Left ventricle myocardium inferior (tissue), 1 donor: Measurements from ENCODE around the gene STARD10. TPM values are rescaled to one million over a fixed set of nuclear protein-coding genes. Genes with fewer than 3 reads are reported as not detected.

Source experiments
- DNase-seq: peaks from one replicate; pipeline ENCODE4 v3.0.0-alpha.2; 2020
- H3K27ac ChIP-seq: fragments of 200-600 bp; replicated peaks from 2 replicates; pipeline ENCODE4 v1.8.0; 2021
- H3K27me3 ChIP-seq: fragments of 200-600 bp; 2 replicates; pipeline ENCODE4 v1.8.0; 2021; ENCODE audit warnings: low read depth
- H3K36me3 ChIP-seq: fragments of 200-600 bp; 2 replicates; pipeline ENCODE4 v1.8.0; 2021
- H3K4me1 ChIP-seq: fragments of 200-600 bp; 2 replicates; pipeline ENCODE4 v1.8.0; 2021
- H3K4me3 ChIP-seq: fragments of 200-600 bp; 2 replicates; pipeline ENCODE4 v1.8.0; 2021; ENCODE audit warnings: mild to moderate bottlenecking, moderate library complexity
- H3K9me3 ChIP-seq: fragments of 200-600 bp; replicated peaks from 2 replicates; pipeline ENCODE4 v1.8.0; 2021
- CTCF ChIP-seq: fragments of 200-600 bp; IDR thresholded peaks from 2 replicates; pipeline ENCODE4 v1.8.0; 2021; ENCODE audit warnings: antibody characterized with exemption, mild to moderate bottlenecking, borderline replicate concordance
- intact Hi-C: fragments of 100-400 bp; cut with micrococcal nuclease; formaldehyde crosslinking; loops from one replicate; pipeline ENCODE4 v1.11.0; 2022
- total RNA-seq: library from RNA; stranded (reverse); fragmentation: NEBNext Ultra II Directional; extraction: Animal tissue kit (Norgen Biotek cat#: 25700); gene quantifications from one replicate; pipeline ENCODE4 v1.2.1, GENCODE V29; 2021
- donor health status: DM: no; HTN: yes; CAD: no; lungs with severe emphysema.

STARD10 gene
- total RNA-seq, 1 donor from 2014 or later, result 93.6 TPM

- Histone ChIP-seq H3K27me3 (no peaks in the 10 kb centered on the region), H3K27ac (peak overlapping the region; percentile 19), H3K4me1 (peaks cover 36% of the 10 kb centered on the region), H3K9me3 (no peaks in the 10 kb centered on the region), H3K4me3 (no peak overlapping the region), H3K36me3 (peaks cover 72% of the 10 kb centered on the region)
- no peak for DNase-seq
- intact Hi-C loops, result no loop called here
- TF ChIP-seq CTCF, result no peak
Measured at GRCh38 chr11:72710278-72710677, 83.6 kb downstream of the STARD10 start.

GRCh38 chr11:72709478-72710238, 84.2 kb downstream of the STARD10 start:
- Histone ChIP-seq H3K27me3 (no peaks in the 10 kb centered on the region), H3K27ac (peak overlapping the region; percentile 19), H3K36me3 (peaks cover 78% of the 10 kb centered on the region), H3K9me3 (no peaks in the 10 kb centered on the region), H3K4me1 (peaks cover 31% of the 10 kb centered on the region), H3K4me3 (no peak overlapping the region)
- intact Hi-C loops, result no loop called here
- no peak for TF ChIP-seq CTCF
- no peak for DNase-seq

GRCh38 chr11:72707032-72707431, 86.8 kb downstream of the STARD10 start:
- Histone ChIP-seq H3K36me3 (peaks cover 95% of the 10 kb centered on the region), H3K4me1 (peaks cover 29% of the 10 kb centered on the region), H3K27me3 (no peaks in the 10 kb centered on the region), H3K4me3 (no peak overlapping the region), H3K27ac (no peak overlapping the region), H3K9me3 (no peaks in the 10 kb centered on the region)
- TF ChIP-seq CTCF, result no peak
- intact Hi-C loops, result no loop called here
- no peak for DNase-seq

GRCh38 chr11:72706579-72706978, 87.3 kb downstream of the STARD10 start:
- H3K9me3 ChIP-seq, result no peaks in the 10 kb centered on the region
- H3K36me3 ChIP-seq, result peaks cover 95% of the 10 kb centered on the region
- H3K4me3 ChIP-seq, result no peak overlapping the region
- H3K27ac ChIP-seq, result no peak overlapping the region
- TF ChIP-seq CTCF, result no peak
- H3K4me1 ChIP-seq, result peaks cover 28% of the 10 kb centered on the region
- no peaks in the 10 kb centered on the region for H3K27me3 ChIP-seq
- DNase-seq, result no peak
- intact Hi-C loops, result no loop called here

GRCh38 chr11:72705442-72706365, 88.1 kb downstream of the STARD10 start:
- Histone ChIP-seq H3K4me1 (peaks cover 32% of the 10 kb centered on the region), H3K4me3 (no peak overlapping the region), H3K36me3 (peaks cover 95% of the 10 kb centered on the region), H3K27ac (no peak overlapping the region), H3K9me3 (no peaks in the 10 kb centered on the region), H3K27me3 (no peaks in the 10 kb centered on the region)
- DNase-seq, result no peak
- TF ChIP-seq CTCF, result no peak
- intact Hi-C loops, result no loop called here
